DOHH2 (cell line): ENCODE measurements around the gene ATP2B3.

ENCODE experiments used
- H3F3A ChIP-seq: fragments of 200-600 bp; sonication (generic), shearing (Covaris generic); 2 replicates; pipeline ENCODE4 v1.6.0; 2016; ENCODE audit warnings: antibody characterized with exemption, mild to moderate bottlenecking; ENCODE audit not compliant: control insufficient read depth, insufficient read depth
- H3K27ac ChIP-seq: fragments of 200-600 bp; sonication (generic); 2 replicates; pipeline ENCODE4 v1.5.1; 2014; ENCODE audit warnings: low read depth, mild to moderate bottlenecking, low read length, moderate library complexity
- H3K27me3 ChIP-seq: fragments of 200-600 bp; sonication (generic); 2 replicates; pipeline ENCODE4 v1.6.1; 2014; ENCODE audit warnings: mild to moderate bottlenecking, low read length, mixed read lengths; ENCODE audit not compliant: control insufficient read depth
- H3K36me3 ChIP-seq: fragments of 200-600 bp; sonication (generic); 2 replicates; pipeline ENCODE4 v1.6.1; 2014; ENCODE audit warnings: mild to moderate bottlenecking, low read length, moderate library complexity, mixed read lengths; ENCODE audit not compliant: control insufficient read depth
- H3K4me1 ChIP-seq: fragments of 200-600 bp; sonication (generic); 2 replicates; pipeline ENCODE4 v1.6.1; 2014; ENCODE audit warnings: mild to moderate bottlenecking, low read length, mixed read lengths; ENCODE audit not compliant: control insufficient read depth
- H3K4me2 ChIP-seq: fragments of 200-600 bp; sonication (generic); 2 replicates; pipeline ENCODE4 v1.6.0; 2014; ENCODE audit warnings: mild to moderate bottlenecking, low read length, moderate library complexity
- H3K4me3 ChIP-seq: fragments of 200-600 bp; sonication (generic); 2 replicates; pipeline ENCODE4 v1.5.1; 2014; ENCODE audit warnings: mild to moderate bottlenecking, low read length, mixed read lengths
- H3K79me2 ChIP-seq: fragments of 200-600 bp; sonication (generic); 2 replicates; pipeline ENCODE4 v1.6.1; 2014; ENCODE audit warnings: mild to moderate bottlenecking, low read length, mixed read lengths; ENCODE audit not compliant: control insufficient read depth
- H3K9me2 ChIP-seq: fragments of 200-600 bp; sonication (generic); replicated peaks from 2 replicates; pipeline ENCODE4 v1.6.1; 2014; ENCODE audit warnings: mild to moderate bottlenecking, low read length, mixed read lengths; ENCODE audit not compliant: control insufficient read depth
- H3K9me3 ChIP-seq: fragments of 200-600 bp; sonication (generic); 2 replicates; pipeline ENCODE4 v1.6.1; 2014; ENCODE audit warnings: antibody characterized with exemption, low read length, mixed read lengths; ENCODE audit not compliant: control insufficient read depth, insufficient read depth
- H4K20me1 ChIP-seq: fragments of 200-600 bp; sonication (generic); 2 replicates; pipeline ENCODE4 v1.6.0; 2014; ENCODE audit warnings: low read depth, mild to moderate bottlenecking, antibody characterized with exemption, low read length, moderate library complexity; ENCODE audit not compliant: control insufficient read depth, insufficient read depth
- EZH2phosphoT487 ChIP-seq: fragments of 200-600 bp; sonication (generic); IDR thresholded peaks from 2 replicates; pipeline ENCODE4 v1.6.1; 2017; ENCODE audit warnings: borderline replicate concordance, mild to moderate bottlenecking, antibody characterized with exemption, low read length, moderate library complexity, mixed read lengths
- TF ChIP-seq, protein P1 (sequence below): fragments of 200-600 bp; sonication (generic); IDR thresholded peaks from one replicate; pipeline ENCODE4 v1.5.1; 2014; ENCODE audit warnings: antibody characterized with exemption, mild to moderate bottlenecking, low read depth, low read length; ENCODE audit not compliant: poor library complexity, severe bottlenecking

The ATP2B3 gene

DNA sequence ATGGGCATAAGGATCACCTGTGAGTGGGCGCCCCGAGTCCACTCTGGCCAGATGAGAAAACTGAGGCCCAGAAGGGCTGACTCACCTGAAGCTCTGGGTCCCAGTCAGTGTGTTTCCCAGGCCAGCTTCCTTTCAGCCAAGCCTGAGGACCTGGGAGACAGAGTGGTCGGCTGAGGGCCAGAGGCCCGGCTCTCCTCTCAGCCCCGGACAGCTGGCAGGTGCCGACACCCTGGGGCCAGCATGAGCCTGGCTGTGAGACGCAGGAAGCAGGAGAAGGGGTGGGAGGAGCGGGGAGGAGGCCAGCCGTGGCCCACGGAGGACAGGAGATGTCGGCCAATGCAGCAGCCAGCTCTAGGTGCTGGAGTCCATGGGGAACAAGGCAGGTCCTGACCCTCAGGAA is 28.9 kb downstream of the ATP2B3 start:
- no peak overlapping the region for H3K4me3 ChIP-seq
- H3K4me1 ChIP-seq, result no peaks in the 10 kb centered on the region
- H3K27me3 ChIP-seq, result no peaks in the 10 kb centered on the region
- no peaks in the 10 kb centered on the region for H4K20me1 ChIP-seq
- no peaks in the 10 kb centered on the region for H3K79me2 ChIP-seq
- H3K9me3 ChIP-seq, result no peaks in the 10 kb centered on the region
- no peaks in the 10 kb centered on the region for H3K9me2 ChIP-seq
- H3K36me3 ChIP-seq, result no peaks in the 10 kb centered on the region
- no peak overlapping the region for H3K27ac ChIP-seq
- H3F3A ChIP-seq, result no peaks in the 10 kb centered on the region
- no peak overlapping the region for H3K4me2 ChIP-seq
- TF ChIP-seq, protein P1, sequence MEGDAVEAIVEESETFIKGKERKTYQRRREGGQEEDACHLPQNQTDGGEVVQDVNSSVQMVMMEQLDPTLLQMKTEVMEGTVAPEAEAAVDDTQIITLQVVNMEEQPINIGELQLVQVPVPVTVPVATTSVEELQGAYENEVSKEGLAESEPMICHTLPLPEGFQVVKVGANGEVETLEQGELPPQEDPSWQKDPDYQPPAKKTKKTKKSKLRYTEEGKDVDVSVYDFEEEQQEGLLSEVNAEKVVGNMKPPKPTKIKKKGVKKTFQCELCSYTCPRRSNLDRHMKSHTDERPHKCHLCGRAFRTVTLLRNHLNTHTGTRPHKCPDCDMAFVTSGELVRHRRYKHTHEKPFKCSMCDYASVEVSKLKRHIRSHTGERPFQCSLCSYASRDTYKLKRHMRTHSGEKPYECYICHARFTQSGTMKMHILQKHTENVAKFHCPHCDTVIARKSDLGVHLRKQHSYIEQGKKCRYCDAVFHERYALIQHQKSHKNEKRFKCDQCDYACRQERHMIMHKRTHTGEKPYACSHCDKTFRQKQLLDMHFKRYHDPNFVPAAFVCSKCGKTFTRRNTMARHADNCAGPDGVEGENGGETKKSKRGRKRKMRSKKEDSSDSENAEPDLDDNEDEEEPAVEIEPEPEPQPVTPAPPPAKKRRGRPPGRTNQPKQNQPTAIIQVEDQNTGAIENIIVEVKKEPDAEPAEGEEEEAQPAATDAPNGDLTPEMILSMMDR, result no peak
- no peak for TF ChIP-seq EZH2phosphoT487

DNA sequence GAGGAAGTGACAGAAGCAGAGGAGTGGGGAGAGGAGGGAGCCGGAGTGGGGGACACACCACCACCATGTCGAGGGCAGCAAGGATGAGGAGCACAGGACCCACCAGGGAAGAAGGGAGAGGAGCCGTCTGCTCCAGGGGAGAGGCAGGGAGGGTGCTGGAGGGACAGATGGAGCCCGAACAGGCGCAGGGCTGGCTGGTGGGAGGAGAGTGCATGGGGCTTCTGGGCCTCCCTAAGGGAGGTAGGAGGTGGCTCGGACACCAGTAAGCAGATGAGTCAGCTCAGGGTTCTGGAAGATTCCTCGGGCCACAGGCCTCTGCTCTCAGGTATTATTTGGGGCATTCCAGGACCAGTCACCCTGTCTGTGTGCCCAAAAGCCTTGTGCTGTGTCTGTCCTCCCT is 29.8 kb downstream of the ATP2B3 start:
- Histone ChIP-seq H3F3A (no peaks in the 10 kb centered on the region), H3K4me3 (no peak overlapping the region), H3K4me2 (no peak overlapping the region), H4K20me1 (no peaks in the 10 kb centered on the region), H3K9me3 (no peaks in the 10 kb centered on the region), H3K79me2 (no peaks in the 10 kb centered on the region), H3K9me2 (no peaks in the 10 kb centered on the region), H3K4me1 (no peaks in the 10 kb centered on the region), H3K27ac (no peak overlapping the region), H3K27me3 (no peaks in the 10 kb centered on the region), H3K36me3 (no peaks in the 10 kb centered on the region)
- TF ChIP-seq, protein P1, result no peak
- TF ChIP-seq EZH2phosphoT487, result no peak

DNA sequence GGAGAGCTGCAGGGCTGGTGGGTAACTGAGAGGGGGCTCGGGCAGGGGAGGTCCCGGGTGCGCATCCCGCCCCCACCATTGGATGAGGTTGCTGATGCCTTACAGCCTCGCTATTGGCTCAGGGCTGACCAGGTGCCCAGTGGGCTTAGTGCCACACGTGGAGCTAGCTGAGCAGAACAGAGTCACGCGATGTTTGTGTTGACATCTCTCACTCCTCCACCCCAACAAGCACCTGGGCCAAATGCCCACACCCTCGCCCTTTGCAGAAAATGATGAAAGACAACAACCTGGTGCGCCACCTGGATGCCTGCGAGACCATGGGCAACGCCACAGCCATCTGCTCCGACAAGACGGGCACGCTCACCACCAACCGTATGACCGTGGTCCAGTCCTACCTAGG is 31.8 kb downstream of the ATP2B3 start:
- TF ChIP-seq, protein P1, result no peak
- TF ChIP-seq EZH2phosphoT487, result no peak
- H3K27me3 ChIP-seq, result no peaks in the 10 kb centered on the region
- H4K20me1 ChIP-seq, result no peaks in the 10 kb centered on the region
- no peaks in the 10 kb centered on the region for H3K9me2 ChIP-seq
- no peaks in the 10 kb centered on the region for H3F3A ChIP-seq
- H3K4me3 ChIP-seq, result no peak overlapping the region
- H3K4me1 ChIP-seq, result no peaks in the 10 kb centered on the region
- H3K79me2 ChIP-seq, result no peaks in the 10 kb centered on the region
- no peak overlapping the region for H3K27ac ChIP-seq
- H3K9me3 ChIP-seq, result no peaks in the 10 kb centered on the region
- H3K4me2 ChIP-seq, result no peak overlapping the region
- no peaks in the 10 kb centered on the region for H3K36me3 ChIP-seq

DNA sequence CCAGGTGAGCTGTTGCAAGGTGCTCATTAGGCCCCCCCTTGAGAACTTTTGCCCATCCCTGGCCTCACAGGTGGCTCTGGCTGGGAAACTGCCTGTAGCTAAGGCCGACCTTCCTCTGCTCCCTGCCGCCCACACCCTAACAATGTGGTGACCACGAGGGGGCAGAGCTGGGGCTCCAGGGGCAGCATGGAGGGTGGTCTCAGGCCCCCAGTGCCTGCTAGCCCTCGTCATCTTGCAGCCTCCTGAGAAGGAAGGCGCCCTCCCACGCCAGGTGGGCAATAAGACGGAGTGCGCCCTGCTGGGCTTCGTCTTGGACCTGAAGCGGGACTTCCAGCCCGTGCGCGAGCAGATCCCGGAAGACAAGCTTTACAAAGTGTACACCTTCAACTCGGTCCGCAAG is 32.4 kb downstream of the ATP2B3 start:
- Histone ChIP-seq H3K27ac (no peak overlapping the region), H3K79me2 (no peaks in the 10 kb centered on the region), H3K27me3 (no peaks in the 10 kb centered on the region), H3K9me3 (no peaks in the 10 kb centered on the region), H3K4me3 (no peak overlapping the region), H3K9me2 (no peaks in the 10 kb centered on the region), H3K36me3 (no peaks in the 10 kb centered on the region), H3F3A (no peaks in the 10 kb centered on the region), H4K20me1 (no peaks in the 10 kb centered on the region), H3K4me2 (no peak overlapping the region), H3K4me1 (no peaks in the 10 kb centered on the region)
- TF ChIP-seq EZH2phosphoT487, result no peak
- TF ChIP-seq, protein P1, result peak; percentile 30
